Sigmoid colon (tissue), 4 donors: Measurements from ENCODE around the gene CAMSAP2.

ENCODE experiments used
- EP300 ChIP-seq, 4 donors: sonication (generic); formaldehyde crosslinking; IDR thresholded peaks; one replicate each; pipeline ENCODE4 v1.6.1; 2017; ENCODE audit warnings: antibody characterized with exemption in 4 of 4
- POLR2A ChIP-seq, 2 donors: fragments of 450-650 bp; IDR thresholded peaks; one replicate each; pipeline ENCODE4 v1.6.1; 2016; ENCODE audit warnings: antibody characterized with exemption in 2 of 2, mild to moderate bottlenecking in 2 of 2, moderate library complexity in 2 of 2
- TF ChIP-seq, protein P1 (sequence below), 4 experiments: fragments of 450-650 bp in 3 of 4; fragments of 200-600 bp in 1 of 4; IDR thresholded peaks; one replicate each; pipeline ENCODE4 v1.5.1; 2016 to 2019; ENCODE audit warnings: antibody characterized with exemption in 4 of 4, mild to moderate bottlenecking in 3 of 4, moderate library complexity in 2 of 4

DNA sequence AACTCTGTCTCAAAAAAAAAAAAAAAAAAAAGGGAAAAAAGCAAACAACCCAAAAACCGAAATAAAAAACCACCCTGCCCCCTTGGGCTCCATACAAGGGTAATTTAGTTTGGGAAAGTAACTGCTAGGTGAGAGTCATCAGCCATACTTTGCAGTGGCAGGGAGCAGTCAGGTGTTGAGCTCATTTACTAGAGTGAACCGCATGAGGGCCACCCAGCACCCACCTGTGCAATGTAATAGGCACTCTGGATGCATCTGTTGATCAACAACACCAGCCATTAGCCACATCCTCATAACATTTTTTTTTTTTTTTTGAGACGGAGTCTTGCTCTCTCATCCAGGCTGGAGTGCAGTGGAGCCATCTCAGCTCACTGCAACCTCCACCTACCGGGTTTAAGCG is 165.1 kb downstream of the CAMSAP2 start:
- TF ChIP-seq, protein P1, sequence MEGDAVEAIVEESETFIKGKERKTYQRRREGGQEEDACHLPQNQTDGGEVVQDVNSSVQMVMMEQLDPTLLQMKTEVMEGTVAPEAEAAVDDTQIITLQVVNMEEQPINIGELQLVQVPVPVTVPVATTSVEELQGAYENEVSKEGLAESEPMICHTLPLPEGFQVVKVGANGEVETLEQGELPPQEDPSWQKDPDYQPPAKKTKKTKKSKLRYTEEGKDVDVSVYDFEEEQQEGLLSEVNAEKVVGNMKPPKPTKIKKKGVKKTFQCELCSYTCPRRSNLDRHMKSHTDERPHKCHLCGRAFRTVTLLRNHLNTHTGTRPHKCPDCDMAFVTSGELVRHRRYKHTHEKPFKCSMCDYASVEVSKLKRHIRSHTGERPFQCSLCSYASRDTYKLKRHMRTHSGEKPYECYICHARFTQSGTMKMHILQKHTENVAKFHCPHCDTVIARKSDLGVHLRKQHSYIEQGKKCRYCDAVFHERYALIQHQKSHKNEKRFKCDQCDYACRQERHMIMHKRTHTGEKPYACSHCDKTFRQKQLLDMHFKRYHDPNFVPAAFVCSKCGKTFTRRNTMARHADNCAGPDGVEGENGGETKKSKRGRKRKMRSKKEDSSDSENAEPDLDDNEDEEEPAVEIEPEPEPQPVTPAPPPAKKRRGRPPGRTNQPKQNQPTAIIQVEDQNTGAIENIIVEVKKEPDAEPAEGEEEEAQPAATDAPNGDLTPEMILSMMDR (IDR thresholded peaks at IDR 0.05), result no peak
- TF ChIP-seq POLR2A (IDR thresholded peaks at IDR 0.05), result no peak
- TF ChIP-seq EP300 (IDR thresholded peaks at IDR 0.05), result no peak
